Liver (tissue), 3 donors: ENCODE results near the gene F13A1.

ENCODE experiments used
- ATF3 ChIP-seq: IDR thresholded peaks from 2 replicates; pipeline ENCODE4 v1.6.1; 2016; ENCODE audit warnings: antibody characterized with exemption
- CTCF ChIP-seq: fragments of 150-350 bp; IDR thresholded peaks from 2 replicates; pipeline ENCODE4 v1.5.1; 2017; ENCODE audit warnings: improper control_type of control experiment, low read depth, low read length; ENCODE audit not compliant: missing input control
- EGR1 ChIP-seq, 2 donors: IDR thresholded peaks; 2 replicates each; pipeline ENCODE4 v1.6.1; 2016 to 2018; ENCODE audit warnings: antibody characterized with exemption in 2 of 2, low read depth in 2 of 2
- FOXA1 ChIP-seq: IDR thresholded peaks from 2 replicates; pipeline ENCODE4 v1.6.1; 2016; ENCODE audit warnings: antibody characterized with exemption
- GABPA ChIP-seq, 2 donors: IDR thresholded peaks in 1 of 2; conservative IDR thresholded peaks in 1 of 2; 2 replicates each; pipeline ENCODE4 v1.6.1; 2016; ENCODE audit warnings: antibody characterized with exemption in 2 of 2, mild to moderate bottlenecking in 1 of 2, moderate library complexity in 1 of 2
- MAX ChIP-seq: IDR thresholded peaks from 2 replicates; pipeline ENCODE4 v1.6.1; 2016; ENCODE audit warnings: antibody characterized with exemption
- RAD21 ChIP-seq, 2 donors: IDR thresholded peaks; 2 replicates each; pipeline ENCODE4 v1.6.1; 2016; ENCODE audit warnings: antibody characterized with exemption in 2 of 2, mild to moderate bottlenecking in 2 of 2
- REST ChIP-seq: IDR thresholded peaks from 2 replicates; pipeline ENCODE4 v1.6.1; 2016; ENCODE audit warnings: antibody characterized with exemption, mild to moderate bottlenecking
- RXRA ChIP-seq, 2 donors: IDR thresholded peaks; 2 replicates each; pipeline ENCODE4 v1.6.1; 2017 to 2018; ENCODE audit warnings: antibody characterized with exemption in 2 of 2, mild to moderate bottlenecking in 1 of 2
- TAF1 ChIP-seq: conservative IDR thresholded peaks from 2 replicates; pipeline ENCODE4 v1.6.1; 2016; ENCODE audit warnings: antibody characterized with exemption, mild to moderate bottlenecking
- YY1 ChIP-seq: IDR thresholded peaks from 2 replicates; pipeline ENCODE4 v1.6.1; 2016; ENCODE audit warnings: antibody characterized with exemption, mild to moderate bottlenecking
- ZBTB33 ChIP-seq: IDR thresholded peaks from 2 replicates; pipeline ENCODE4 v1.6.1; 2016; ENCODE audit warnings: antibody characterized with exemption
- donor health status: healthy.
- donor health status: healthy.

- TF ChIP-seq CTCF (no peak), TAF1 (no peak), RAD21 (IDR thresholded peaks at IDR 0.05) (no peak), GABPA (IDR thresholded peaks at IDR 0.05 in 1 of 2, conservative IDR thresholded peaks at IDR 0.05 in 1 of 2) (no peak), RXRA (IDR thresholded peaks at IDR 0.05) (no peak), REST (no peak), FOXA1 (no peak), ZBTB33 (no peak), YY1 (no peak), MAX (no peak), EGR1 (IDR thresholded peaks at IDR 0.05; ENCODE audit: low read depth in 2 of 2) (no peak), ATF3 (no peak)
Observed at GRCh38 chr6:6227896-6228295, 92.6 kb downstream of the F13A1 start.
